K562 (cell line): ENCODE results near the gene RNF113B. TPM values are rescaled to one million over a fixed set of nuclear protein-coding genes. Genes with fewer than 3 reads are reported as not detected.

Experiments used
- DDX20 ChIP-seq: fragments of 450-650 bp; IDR thresholded peaks from 2 replicates; pipeline ENCODE4 v1.6.1; 2016; ENCODE audit warnings: missing genetic modification characterization, low read depth, mild to moderate bottlenecking, missing compliant biosample characterization, moderate library complexity
- HSF4 ChIP-seq: fragments of 250-450 bp; sonication (Bioruptor Pico); IDR thresholded peaks from 2 replicates; pipeline ENCODE4 v2.1.2; 2022; ENCODE audit warnings: mild to moderate bottlenecking, moderate library complexity, borderline replicate concordance
- MGA ChIP-seq: fragments of 450-650 bp; IDR thresholded peaks from 2 replicates; pipeline ENCODE4 v1.6.1; 2016; ENCODE audit warnings: mild to moderate bottlenecking, moderate library complexity
- NCOA2 ChIP-seq, 2 experiments: fragments of 450-650 bp; IDR thresholded peaks; 2 replicates each; pipeline ENCODE4 v1.6.1; 2018; ENCODE audit warnings: mild to moderate bottlenecking in 2 of 2, moderate library complexity in 1 of 2; ENCODE audit not compliant: partially characterized antibody in 2 of 2
- SAP30 ChIP-seq: fragments of 200-600 bp; sonication (generic); IDR thresholded peaks from 2 replicates; pipeline ENCODE4 v1.6.1; 2012; ENCODE audit warnings: borderline replicate concordance, low read depth, mild to moderate bottlenecking, moderate library complexity, low read length, control low read depth, inconsistent platforms; ENCODE audit not compliant: insufficient read depth, poor library complexity, severe bottlenecking
- SREBF1 ChIP-seq: fragments of 150-350 bp; IDR thresholded peaks from 2 replicates; pipeline ENCODE4 v1.6.1; 2014; ENCODE audit warnings: antibody characterized with exemption, low read depth, low read length, borderline replicate concordance
- YBX1 ChIP-seq: fragments of 450-650 bp; IDR thresholded peaks from 2 replicates; pipeline ENCODE4 v1.7.1; 2016; ENCODE audit warnings: mild to moderate bottlenecking
- ZHX1 ChIP-seq: fragments of 150-350 bp; conservative IDR thresholded peaks from 2 replicates; pipeline ENCODE4 v1.6.1; 2014; ENCODE audit warnings: low read length
- ZKSCAN1 ChIP-seq: fragments of 150-350 bp; IDR thresholded peaks from 2 replicates; pipeline ENCODE4 v1.6.1; 2016; ENCODE audit warnings: low read depth, low read length
- polyA plus RNA-seq, 8 experiments: library from polyadenylated mRNA; depleted of rRNA in 4 of 8; stranded (reverse) in 5 of 8; unstranded in 3 of 8; fragments of >200 nt; fragmentation: Nextera tagmentation in 2 of 8; fragmentation: Illumina TruSeq in 1 of 8; extraction: Ambion mirVana in 2 of 8; extraction: Trizol in 1 of 8; gene quantifications; 2 replicates each; pipeline versions ENCODE4 v1.2.1 to v1.2.3, GENCODE V29; 2011 to 2014; ENCODE audit warnings: inconsistent platforms in 1 of 8, missing spikeins in 1 of 8
- total RNA-seq, 7 experiments: library from RNA; depleted of rRNA in 6 of 7; stranded (reverse); fragments of >200 nt in 6 of 7; fragmentation: Illumina TruSeq in 2 of 7; extraction: Trizol in 2 of 7; gene quantifications; 2 replicates each; pipeline versions ENCODE4 v1.2.1 to v1.2.3, GENCODE V29; 2011 to 2021; ENCODE audit warnings: low replicate concordance in 1 of 7

The RNF113B gene
- total and polyA plus RNA-seq, 9 of the 15 experiments (the other 6 are each of a cell fraction or from before 2014, with no cell fraction given): 0.09 TPM; not detected in 8

- TF ChIP-seq SREBF1: no peak
- no peak for TF ChIP-seq HSF4 (CRISPR knock-in tag)
- TF ChIP-seq ZKSCAN1: no peak
- no peak for TF ChIP-seq NCOA2 (IDR thresholded peaks at IDR 0.05; ENCODE audit: partially characterized antibody in 2 of 2)
- no peak for TF ChIP-seq SAP30
- TF ChIP-seq MGA: no peak
- no peak for TF ChIP-seq DDX20 (tag)
- no peak for TF ChIP-seq ZHX1
- TF ChIP-seq YBX1: no peak
Measured at GRCh38 chr13:98141091-98141490, 36.0 kb downstream of the RNF113B start (continued).
